ENCODE data around the gene TRIM58. TPM values are rescaled to one million over a fixed set of nuclear protein-coding genes. Genes with fewer than 3 reads are reported as not detected.

The TRIM58 gene, protein sequence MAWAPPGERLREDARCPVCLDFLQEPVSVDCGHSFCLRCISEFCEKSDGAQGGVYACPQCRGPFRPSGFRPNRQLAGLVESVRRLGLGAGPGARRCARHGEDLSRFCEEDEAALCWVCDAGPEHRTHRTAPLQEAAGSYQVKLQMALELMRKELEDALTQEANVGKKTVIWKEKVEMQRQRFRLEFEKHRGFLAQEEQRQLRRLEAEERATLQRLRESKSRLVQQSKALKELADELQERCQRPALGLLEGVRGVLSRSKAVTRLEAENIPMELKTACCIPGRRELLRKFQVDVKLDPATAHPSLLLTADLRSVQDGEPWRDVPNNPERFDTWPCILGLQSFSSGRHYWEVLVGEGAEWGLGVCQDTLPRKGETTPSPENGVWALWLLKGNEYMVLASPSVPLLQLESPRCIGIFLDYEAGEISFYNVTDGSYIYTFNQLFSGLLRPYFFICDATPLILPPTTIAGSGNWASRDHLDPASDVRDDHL
- not detected in 5 replicates for total RNA-seq (2022; extraction: Qiagen RNA extraction; ENCODE audit: low read depth)

DNA sequence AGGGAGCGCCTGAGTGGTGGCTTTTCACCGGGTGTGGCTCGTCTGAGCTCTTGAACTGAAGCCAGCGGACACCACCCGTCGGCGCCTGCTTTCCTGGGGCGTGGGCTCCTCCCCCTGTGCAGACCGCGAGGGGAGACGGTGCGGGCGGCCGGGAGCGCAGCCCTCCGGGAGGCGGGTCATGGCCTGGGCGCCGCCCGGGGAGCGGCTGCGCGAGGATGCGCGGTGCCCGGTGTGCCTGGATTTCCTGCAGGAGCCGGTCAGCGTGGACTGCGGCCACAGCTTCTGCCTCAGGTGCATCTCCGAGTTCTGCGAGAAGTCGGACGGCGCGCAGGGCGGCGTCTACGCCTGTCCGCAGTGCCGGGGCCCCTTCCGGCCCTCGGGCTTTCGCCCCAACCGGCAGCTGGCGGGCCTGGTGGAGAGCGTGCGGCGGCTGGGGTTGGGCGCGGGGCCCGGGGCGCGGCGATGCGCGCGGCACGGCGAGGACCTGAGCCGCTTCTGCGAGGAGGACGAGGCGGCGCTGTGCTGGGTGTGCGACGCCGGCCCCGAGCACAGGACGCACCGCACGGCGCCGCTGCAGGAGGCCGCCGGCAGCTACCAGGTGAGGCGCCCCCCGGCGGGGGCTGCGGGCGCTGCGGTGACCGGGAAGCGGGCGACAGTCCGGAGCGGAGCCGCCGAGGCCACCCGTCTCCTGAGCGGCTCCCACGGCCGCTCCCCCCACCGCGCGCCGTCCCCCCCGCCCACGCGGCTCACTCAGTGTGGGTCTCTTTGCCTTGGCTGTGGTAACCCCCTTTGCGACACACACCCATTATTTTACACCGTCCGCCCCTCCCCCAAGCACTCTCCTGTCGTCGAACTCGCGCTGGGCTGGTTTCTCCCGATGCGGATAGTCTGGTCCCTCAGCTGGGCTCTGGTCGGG lies at the start of gene TRIM58:
Gene TRIM58, plus strand, starts transcription at position 119 of the 916 bp plus-strand sequence. Its CDS starts 60 bp downstream, at position 179.

DNA sequence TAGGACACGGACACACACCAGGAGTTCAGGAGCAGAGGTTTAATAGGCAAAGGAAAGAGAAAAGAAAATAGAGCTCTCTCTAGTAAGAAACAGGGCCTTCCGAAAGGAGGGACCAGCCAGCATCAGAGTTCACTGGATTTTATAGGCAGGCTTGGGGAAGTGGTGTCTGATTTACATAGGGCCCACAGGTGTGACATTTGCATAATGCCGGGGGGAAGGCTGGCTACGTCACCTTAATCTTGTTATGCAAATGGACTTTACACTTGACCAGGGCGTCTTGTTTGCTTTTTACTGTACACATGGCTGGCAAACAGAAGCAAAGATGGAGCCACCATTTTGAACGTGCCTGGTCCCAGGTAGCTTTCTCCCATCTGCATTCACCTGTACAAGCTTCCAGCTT lies 33.0 kb upstream of the TRIM58 start, which contains the start of gene OR14A16:
Gene OR14A16, minus strand, starts transcription at position 97 of the 400 bp plus-strand sequence. CDS start 8,390 bp downstream, outside the sequence.

DNA sequence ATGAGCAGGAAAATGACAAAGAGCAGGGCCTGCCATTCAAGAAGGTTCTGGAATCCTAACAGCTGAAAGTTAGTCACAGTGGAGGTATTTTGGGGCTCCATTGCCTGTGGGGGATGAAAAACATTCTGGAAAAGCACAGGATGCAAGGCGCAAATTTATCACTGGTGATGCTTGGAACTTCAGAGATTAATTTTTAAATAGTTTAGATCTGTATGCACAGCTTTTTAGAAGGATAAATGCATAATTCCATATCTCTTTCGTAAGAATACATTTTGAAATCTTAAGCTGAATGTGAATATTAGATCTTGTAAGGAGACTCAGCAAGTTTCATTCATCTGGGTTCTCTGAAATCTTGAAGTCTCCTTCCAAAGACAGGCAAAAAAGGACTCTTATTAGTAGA lies 15.2 kb upstream of the TRIM58 start, which contains the start of gene OR11L1:
Gene OR11L1, minus strand, starts transcription at position 101 of the 400 bp plus-strand sequence. Its CDS starts 0 bp downstream, at position 101.

DNA sequence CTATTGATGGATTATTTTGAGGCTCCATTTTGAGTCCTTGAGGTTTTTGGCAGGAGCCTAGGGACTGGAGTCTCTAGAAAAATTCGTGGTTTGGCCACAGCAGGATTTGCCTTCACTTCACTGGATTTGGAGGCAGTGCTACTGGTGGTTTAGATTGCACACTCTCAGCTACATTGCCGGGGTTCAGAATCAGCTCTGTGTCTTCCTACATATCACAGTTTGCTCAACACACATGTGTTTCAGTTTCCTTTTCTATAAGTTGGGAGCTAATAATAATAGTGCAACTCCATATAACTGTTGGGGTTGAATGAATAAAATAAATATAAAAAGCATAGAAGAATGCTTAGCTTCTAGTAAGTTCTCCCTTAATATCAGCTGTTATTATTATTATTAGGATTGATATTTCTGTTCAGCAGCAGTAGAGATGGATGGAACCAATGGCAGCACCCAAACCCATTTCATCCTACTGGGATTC lies 38.2 kb downstream of the TRIM58 start, which contains the start of gene OR2W3:
Gene OR2W3, plus strand, starts transcription at position 425 of the 475 bp plus-strand sequence. Its CDS starts 0 bp downstream, at position 425.

DNA sequence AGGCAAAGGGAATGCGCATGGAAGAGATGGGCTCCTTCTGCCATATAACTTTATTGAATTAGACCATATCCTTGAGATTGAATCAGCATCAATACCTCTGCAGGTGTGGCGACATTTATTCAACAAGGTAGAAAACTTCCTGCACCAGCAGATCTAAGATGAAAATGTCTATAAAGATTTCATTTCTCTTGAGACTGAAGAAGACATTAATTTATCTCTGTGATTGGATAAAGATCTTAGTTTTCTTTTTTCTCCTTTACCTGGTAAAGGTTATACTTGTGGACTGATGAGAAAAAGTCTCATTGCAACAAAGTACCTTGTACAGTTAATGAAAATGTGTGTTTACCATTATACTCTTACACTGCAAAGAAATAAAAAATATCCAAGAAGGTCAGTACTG lies 63.0 kb downstream of the TRIM58 start, which contains the start of gene OR2T8:
Gene OR2T8, plus strand, starts transcription at position 301 of the 400 bp plus-strand sequence. CDS start 766 bp downstream, outside the sequence.

DNA sequence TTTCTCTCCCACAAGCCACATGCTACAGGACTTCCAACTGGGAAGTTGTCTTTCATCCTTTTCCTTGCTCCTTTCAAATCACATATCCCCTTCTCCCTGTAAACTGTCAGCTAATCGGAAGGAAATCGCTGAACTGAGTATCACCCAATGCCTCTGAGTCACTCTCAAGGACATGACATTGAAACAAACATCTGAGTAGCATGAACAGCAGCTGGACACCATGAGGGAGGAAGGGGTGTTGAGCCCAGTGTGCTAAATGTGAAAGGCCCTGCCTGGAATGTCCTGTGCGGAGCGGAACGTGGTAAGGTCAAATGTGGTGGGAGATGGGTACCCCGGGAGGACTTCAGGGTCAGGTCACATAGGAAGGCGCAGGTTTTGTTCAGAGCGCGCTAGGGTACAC lies 67.9 kb downstream of the TRIM58 start, which contains the start of gene OR2AJ1:
Gene OR2AJ1, plus strand, starts transcription at position 22 of the 400 bp plus-strand sequence. CDS start 8,880 bp downstream, outside the sequence.

Other genes starting within 250 kb of the TRIM58 start
- not detected in 5 replicates for gene OR13G1, start 177.4 kb upstream of the TRIM58 start, total RNA-seq (2022; extraction: Qiagen RNA extraction; ENCODE audit: low read depth)
- not detected in 5 replicates for gene OR6F1, start 140.5 kb upstream of the TRIM58 start, total RNA-seq (2022; extraction: Qiagen RNA extraction; ENCODE audit: low read depth)
- gene OR14K1, start 118.6 kb upstream of the TRIM58 start, total RNA-seq (2022; extraction: Qiagen RNA extraction; ENCODE audit: low read depth) = not detected in 5 replicates
- gene OR14A2, start 109.0 kb upstream of the TRIM58 start, total RNA-seq (2022; extraction: Qiagen RNA extraction; ENCODE audit: low read depth) = not detected in 5 replicates
- gene OR1C1, start 96.6 kb upstream of the TRIM58 start, total RNA-seq (2022; extraction: Qiagen RNA extraction; ENCODE audit: low read depth) = not detected in 5 replicates
- gene OR14A16, start 33.1 kb upstream of the TRIM58 start, total RNA-seq (2022; extraction: Qiagen RNA extraction; ENCODE audit: low read depth) = not detected in 5 replicates
- gene OR11L1, start 15.3 kb upstream of the TRIM58 start, total RNA-seq (2022; extraction: Qiagen RNA extraction; ENCODE audit: low read depth) = not detected in 5 replicates
- gene OR2W3, start 38.4 kb downstream of the TRIM58 start, total RNA-seq (2022; extraction: Qiagen RNA extraction; ENCODE audit: low read depth) = not detected in 5 replicates
- gene OR2T8, start 63.1 kb downstream of the TRIM58 start, total RNA-seq (2022; extraction: Qiagen RNA extraction; ENCODE audit: low read depth) = not detected in 5 replicates
- gene OR2AJ1, start 67.7 kb downstream of the TRIM58 start, total RNA-seq (2022; extraction: Qiagen RNA extraction; ENCODE audit: low read depth) = not detected in 5 replicates
- not detected in 5 replicates for gene OR2L8, start 91.7 kb downstream of the TRIM58 start, total RNA-seq (2022; extraction: Qiagen RNA extraction; ENCODE audit: low read depth)
- not detected in 5 replicates for gene OR2AK2, start 108.0 kb downstream of the TRIM58 start, total RNA-seq (2022; extraction: Qiagen RNA extraction; ENCODE audit: low read depth)
- gene OR2L5, start 156.5 kb downstream of the TRIM58 start, total RNA-seq (2022; extraction: Qiagen RNA extraction; ENCODE audit: low read depth) = not detected in 5 replicates
- 0.02 to 0.06 TPM in 2 of 5 replicates, not detected in the others for gene OR2L2, start 172.9 kb downstream of the TRIM58 start, total RNA-seq (2022; extraction: Qiagen RNA extraction; ENCODE audit: low read depth)
- gene OR2L3, start 189.6 kb downstream of the TRIM58 start, total RNA-seq (2022; extraction: Qiagen RNA extraction; ENCODE audit: low read depth) = not detected in 5 replicates
- not detected in 5 replicates for gene OR2L13, start 238.0 kb downstream of the TRIM58 start, total RNA-seq (2022; extraction: Qiagen RNA extraction; ENCODE audit: low read depth)

Measured in A549 treated with RU486 at 1 μM for 4 hours (cell line).